ENCODE results near the gene CDH15.
"Not testable (repeated sequence)": the region's sequence is repeated elsewhere in the genome, so short reads cannot be mapped to it uniquely, and the experiment has no call there.

CDH15 gene

DNA sequence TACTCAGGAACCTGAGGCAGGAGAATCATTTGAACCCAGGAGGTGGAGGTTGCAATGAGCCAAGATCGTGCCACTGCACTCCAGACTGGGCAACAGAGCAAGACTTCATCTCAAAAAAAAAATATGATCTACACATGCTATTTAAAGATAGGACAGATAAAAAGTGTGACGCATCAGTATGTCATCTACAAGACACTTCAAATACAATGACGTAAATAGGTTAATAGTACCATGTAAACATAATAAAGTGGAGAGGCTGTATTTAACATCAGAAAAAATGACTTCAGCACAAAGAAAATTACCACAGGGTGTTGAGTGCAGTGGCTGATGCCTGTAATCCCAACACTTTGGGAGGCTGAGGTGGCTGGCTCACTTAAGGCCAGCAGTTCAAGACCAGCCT is 66.2 kb downstream of the CDH15 start:
- DNase-seq (ENCODE audit: low spot score), result no peak

GRCh38 chr16:89241187-89242007 is 69.8 kb downstream of the CDH15 start:
- DNase-seq (ENCODE audit: low spot score), result peak; percentile 91

DNA sequence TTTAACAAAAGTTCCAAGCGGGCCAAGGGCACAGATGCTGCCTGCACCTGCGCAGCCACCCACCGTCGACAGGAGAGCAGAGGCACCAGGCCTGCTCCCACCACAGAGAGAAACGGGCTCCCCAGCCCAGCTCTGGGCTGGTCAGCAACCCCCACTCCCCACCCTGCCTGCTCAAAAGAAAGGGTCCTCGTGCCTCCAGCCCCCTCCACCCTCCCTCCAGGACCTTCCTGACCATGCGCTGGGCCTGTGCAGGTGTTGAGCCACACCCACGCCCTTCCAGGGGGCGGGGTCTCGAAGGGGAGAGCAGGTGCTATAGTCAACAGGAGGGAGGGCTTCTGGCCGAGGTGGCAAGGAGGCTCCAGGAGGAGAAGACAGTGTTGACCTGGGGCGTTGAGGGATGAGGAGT is 71.2 kb downstream of the CDH15 start:
- DNase-seq (ENCODE audit: low spot score), result no peak

DNA sequence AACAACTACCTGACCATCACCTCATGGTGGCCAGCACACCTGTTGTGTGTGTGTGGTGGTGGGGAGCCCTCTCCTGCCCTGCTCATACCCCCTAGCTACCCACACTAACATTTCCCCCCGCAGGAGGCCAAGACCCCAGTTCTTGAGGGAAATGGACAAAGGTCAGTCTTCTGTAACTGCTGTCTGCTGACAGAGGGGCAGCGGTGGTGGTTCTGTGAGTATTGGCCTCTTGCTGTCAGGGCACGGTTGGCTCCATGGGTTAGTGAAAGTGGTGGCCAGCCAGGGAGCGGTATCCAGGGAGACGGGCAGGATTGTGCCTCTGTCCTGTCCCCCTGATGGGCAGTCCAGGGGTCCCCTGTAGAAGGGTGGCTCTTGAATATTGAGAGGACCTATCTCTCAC is 72.1 kb downstream of the CDH15 start:
- no peak for DNase-seq (ENCODE audit: low spot score)

DNA sequence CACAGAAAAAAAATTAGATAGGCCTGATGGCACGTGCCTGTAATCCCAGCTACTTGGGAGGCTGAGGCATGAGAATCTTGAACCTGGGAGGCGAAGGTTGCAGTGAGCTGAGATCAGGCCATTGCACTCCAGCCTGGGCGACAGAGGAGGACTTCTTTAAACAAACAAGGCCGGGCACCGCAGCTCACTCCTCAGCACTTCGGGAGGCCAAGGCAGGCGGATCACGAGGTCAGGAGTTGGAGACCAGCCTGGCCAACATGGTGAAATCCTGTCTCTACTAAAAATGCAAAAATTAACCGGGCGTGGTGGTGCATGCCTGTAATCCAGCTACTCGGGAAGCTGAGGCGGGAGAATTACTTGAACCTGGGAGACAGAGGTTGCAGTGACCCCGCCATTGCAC is 72.7 kb downstream of the CDH15 start:
- not testable (repeated sequence) for DNase-seq (ENCODE audit: low spot score)

- no peak for DNase-seq (ENCODE audit: low spot score)
Measured at GRCh38 chr16:89244754-89245153, 73.2 kb downstream of the CDH15 start.

Measured in NAMALWA (cell line).